ENCODE data around the gene RSPH10B.

DNA sequence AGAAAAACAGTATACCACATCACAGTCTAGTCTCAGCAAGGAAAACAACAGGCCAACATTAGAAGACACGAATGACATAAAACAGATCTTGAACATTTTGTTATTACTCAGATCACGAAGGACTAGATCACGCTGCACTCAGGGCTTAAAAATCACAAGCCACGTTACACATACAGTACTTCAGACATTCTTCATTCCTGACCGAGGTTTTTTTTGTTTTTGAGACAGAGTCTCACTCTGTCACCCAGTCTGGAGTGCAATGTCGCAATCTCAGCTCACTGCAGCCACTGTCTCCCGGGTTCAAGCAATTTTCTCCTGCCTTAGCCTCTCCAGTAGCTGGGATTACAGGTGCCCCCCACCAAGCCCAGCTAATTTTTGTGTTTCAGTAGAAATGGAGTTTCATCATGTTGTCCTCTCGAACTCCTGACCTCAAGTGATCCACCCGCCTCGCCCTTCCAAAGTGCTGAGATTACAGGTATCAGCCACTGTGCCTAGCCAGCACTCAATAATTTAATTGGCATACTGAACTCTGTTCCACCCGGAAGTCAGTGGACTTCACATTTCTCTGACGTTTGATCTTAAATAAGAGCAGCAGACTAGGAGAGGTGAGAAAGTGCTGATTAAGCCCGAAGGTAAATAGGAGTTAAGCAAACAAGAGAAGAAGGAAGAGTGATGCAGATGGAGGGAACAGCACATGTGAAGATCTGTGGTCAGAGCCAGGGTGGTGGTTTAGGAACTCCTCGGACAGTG, 42.0 kb upstream of the RSPH10B start:
- TF ChIP-seq, protein P1, sequence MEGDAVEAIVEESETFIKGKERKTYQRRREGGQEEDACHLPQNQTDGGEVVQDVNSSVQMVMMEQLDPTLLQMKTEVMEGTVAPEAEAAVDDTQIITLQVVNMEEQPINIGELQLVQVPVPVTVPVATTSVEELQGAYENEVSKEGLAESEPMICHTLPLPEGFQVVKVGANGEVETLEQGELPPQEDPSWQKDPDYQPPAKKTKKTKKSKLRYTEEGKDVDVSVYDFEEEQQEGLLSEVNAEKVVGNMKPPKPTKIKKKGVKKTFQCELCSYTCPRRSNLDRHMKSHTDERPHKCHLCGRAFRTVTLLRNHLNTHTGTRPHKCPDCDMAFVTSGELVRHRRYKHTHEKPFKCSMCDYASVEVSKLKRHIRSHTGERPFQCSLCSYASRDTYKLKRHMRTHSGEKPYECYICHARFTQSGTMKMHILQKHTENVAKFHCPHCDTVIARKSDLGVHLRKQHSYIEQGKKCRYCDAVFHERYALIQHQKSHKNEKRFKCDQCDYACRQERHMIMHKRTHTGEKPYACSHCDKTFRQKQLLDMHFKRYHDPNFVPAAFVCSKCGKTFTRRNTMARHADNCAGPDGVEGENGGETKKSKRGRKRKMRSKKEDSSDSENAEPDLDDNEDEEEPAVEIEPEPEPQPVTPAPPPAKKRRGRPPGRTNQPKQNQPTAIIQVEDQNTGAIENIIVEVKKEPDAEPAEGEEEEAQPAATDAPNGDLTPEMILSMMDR (IDR thresholded peaks at IDR 0.05; ENCODE audit: insufficient read depth, low read length, poor library complexity, severe bottlenecking): no peak
- no peak for TF ChIP-seq EZH2phosphoT487 (conservative IDR thresholded peaks at IDR 0.05; ENCODE audit: low read length)
